Measurements from ENCODE around the gene ASCC1. TPM values are rescaled to one million over a fixed set of nuclear protein-coding genes. Genes with fewer than 3 reads are reported as not detected.

Gene ASCC1
- 10 to 100 TPM; 28.5 to 34.4 TPM for total RNA-seq

GRCh38 chr10:72215611-72216549 is at the start of gene ASCC1, which contains the start of gene ANAPC16:
TSS of gene ASCC1 (minus strand) at chr10:72216276. CDS start at chr10:72213298, 2,978 bp downstream.
TSS of gene ANAPC16 (plus strand) at chr10:72216012. CDS start at chr10:72223915, 7,903 bp downstream.
- Mint-ChIP-seq H3K4me1 (peaks cover 40% of the 10 kb centered on the region), H3K9me3 (no peaks in the 10 kb centered on the region)

GRCh38 chr10:72265508-72265907 is 49.4 kb upstream of the ASCC1 start:
- ATAC-seq (ENCODE audit: low read depth) = no peak
- no peak overlapping the region for H3K27ac Mint-ChIP-seq
- H3K4me3 Mint-ChIP-seq = no peak overlapping the region
- no peaks in the 10 kb centered on the region for H3K9me3 Mint-ChIP-seq
- H3K4me1 Mint-ChIP-seq = peaks cover 28% of the 10 kb centered on the region
- H3K36me3 Mint-ChIP-seq = peaks cover 2% of the 10 kb centered on the region
- no peak for DNase-seq
- H3K27me3 Mint-ChIP-seq = no peaks in the 10 kb centered on the region
- POLR2A ChIA-PET = interaction anchor here (1.5 to 10.9 kb wide), 2 partner anchors 10 to 58 kb away, joined by 3 to 225 read pairs; partner anchors contain the start of gene DDIT4

More at GRCh38 chr10:72215611-72216549, at the start of gene ASCC1, which contains the start of gene ANAPC16:
- H3K27ac Mint-ChIP-seq = peak within 1 kb of the TSS; percentile 93
- peaks cover 16% of the 10 kb centered on the region for H3K36me3 Mint-ChIP-seq
- DNase-seq (peak; percentile 99), ATAC-seq (ENCODE audit: low read depth) (peak; percentile 87)
- H3K27me3 Mint-ChIP-seq = no peaks in the 10 kb centered on the region
- POLR2A ChIA-PET = interaction anchor here (0.5 to 6.3 kb wide), 26 partner anchors 8 to 135 kb away, joined by 3 to 66 read pairs (median 4); partner anchors contain the start of genes DDIT4 and SPOCK2
- H3K4me3 Mint-ChIP-seq = peak within 1 kb of the TSS; percentile 93

DNA sequence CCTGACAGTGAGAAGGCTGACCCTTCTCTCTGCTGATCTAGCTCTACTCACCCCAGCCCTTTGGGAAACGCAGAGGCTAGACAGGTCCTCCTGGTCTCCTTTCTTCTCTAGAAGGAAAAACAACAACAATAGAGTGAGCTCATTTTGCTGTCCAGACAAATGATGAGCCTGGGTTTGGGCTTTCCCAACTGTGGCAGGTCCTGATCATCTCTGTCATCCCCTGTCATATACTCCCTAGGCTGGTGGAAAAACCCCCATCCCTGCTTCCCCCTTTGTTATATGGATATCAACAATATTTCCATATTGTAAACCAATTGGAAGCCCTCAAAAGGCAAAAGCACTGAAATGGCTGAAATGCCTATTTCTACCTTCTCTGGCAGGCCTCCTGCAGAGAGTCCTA is 48.5 kb upstream of the ASCC1 start:
- Mint-ChIP-seq H3K9me3 (no peaks in the 10 kb centered on the region), H3K4me1 (peaks cover 35% of the 10 kb centered on the region), H3K36me3 (no peaks in the 10 kb centered on the region), H3K4me3 (no peak overlapping the region), H3K27me3 (no peaks in the 10 kb centered on the region), H3K27ac (no peak overlapping the region)
- DNase-seq = no peak
- no peak for ATAC-seq (ENCODE audit: low read depth)
- POLR2A ChIA-PET = interaction anchor here (0.7 to 10.9 kb wide), 4 partner anchors 11 to 51 kb away, joined by 3 to 225 read pairs (median 4); partner anchors contain the start of gene DDIT4

GRCh38 chr10:72263613-72264241 is 47.7 kb upstream of the ASCC1 start:
- DNase-seq = no peak
- Mint-ChIP-seq H3K4me3 (peak overlapping the region; percentile 45), H3K27ac (peak overlapping the region; percentile 62), H3K36me3 (no peaks in the 10 kb centered on the region), H3K9me3 (no peaks in the 10 kb centered on the region), H3K4me1 (peaks cover 42% of the 10 kb centered on the region), H3K27me3 (no peaks in the 10 kb centered on the region)
- POLR2A ChIA-PET = interaction anchor here (0.7 to 10.9 kb wide), 7 partner anchors 11 to 77 kb away, joined by 3 to 225 read pairs (median 4); partner anchors contain the start of gene DDIT4
- ATAC-seq (ENCODE audit: low read depth) = no peak

DNA sequence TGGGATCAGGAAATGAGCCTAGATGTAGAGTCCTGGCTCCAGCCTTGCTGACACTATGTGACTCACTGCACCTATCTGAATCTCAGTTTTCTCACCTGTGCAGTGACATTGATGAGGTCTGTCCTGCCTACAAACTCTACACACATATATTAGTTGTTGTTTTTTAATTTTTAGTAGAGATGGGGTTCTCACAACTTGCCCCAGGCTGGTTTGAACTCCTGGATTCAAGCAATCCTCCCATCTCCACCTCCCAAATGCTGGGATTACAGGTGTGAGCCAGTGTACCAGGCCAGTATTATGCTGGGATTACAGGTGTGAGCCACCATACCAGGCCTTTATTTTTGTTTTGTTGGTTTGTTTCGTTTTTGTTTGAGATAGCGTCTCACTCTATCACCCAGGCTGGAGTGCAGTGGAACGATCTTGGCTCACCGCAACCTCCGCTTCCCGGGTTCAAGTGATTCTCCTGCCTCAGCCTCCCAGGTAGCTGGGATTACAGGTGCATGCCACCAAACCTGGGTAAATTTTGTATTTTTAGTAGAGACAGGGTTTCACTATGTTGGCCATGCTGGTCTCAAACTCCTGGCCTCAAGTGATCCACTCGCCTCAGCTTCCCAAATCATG is 45.8 kb upstream of the ASCC1 start:
- H3K9me3 Mint-ChIP-seq = no peaks in the 10 kb centered on the region
- peak; percentile 4 for ATAC-seq (ENCODE audit: low read depth)
- H3K4me3 Mint-ChIP-seq = peak overlapping the region; percentile 80
- no peaks in the 10 kb centered on the region for H3K36me3 Mint-ChIP-seq
- H3K27ac Mint-ChIP-seq = peak overlapping the region; percentile 91
- peaks cover 50% of the 10 kb centered on the region for H3K4me1 Mint-ChIP-seq
- POLR2A ChIA-PET = interaction anchor here (0.7 to 10.9 kb wide), 9 partner anchors 9 to 72 kb away, joined by 3 to 225 read pairs (median 26); partner anchors contain the start of gene DDIT4
- DNase-seq = no peak
- no peaks in the 10 kb centered on the region for H3K27me3 Mint-ChIP-seq

DNA sequence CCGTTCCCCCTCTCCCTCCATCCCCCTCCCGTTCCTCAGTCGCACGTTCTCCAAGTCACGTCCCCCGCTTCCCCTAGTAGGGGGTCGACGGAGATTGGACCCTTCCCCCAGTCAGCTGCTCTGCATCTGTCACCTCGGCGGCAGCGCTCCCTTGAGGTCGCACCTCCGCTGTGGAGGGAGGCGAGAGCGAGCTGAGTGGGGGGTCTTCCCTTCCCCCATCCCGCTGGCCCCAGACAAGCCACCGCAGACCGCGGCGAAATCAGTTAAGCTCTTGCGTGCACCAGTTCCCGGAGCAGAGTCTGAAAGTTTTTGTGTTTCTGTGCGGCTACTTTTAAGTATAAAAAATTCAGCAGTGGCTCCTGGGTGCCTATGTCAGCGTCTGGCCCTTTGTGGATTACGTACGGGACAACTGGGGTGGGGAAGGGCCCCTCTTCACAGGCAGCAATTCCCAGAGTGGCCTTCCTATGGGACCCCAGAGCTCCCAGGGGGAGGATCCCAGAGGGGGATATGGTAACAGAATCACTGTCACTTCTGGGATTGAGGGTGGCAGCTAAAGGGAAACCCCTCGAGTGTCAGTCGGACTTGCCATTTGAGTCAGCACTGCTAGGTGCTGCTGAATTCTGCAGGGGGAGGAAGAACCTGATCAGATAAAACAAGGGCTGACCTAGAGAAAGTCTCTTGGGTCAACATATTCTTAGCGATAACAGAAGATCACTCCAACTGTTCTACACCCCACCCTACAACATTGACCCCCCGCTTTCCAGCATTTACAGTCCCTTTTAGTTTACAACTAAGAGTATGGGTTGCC is 45.1 kb upstream of the ASCC1 start:
- POLR2A ChIA-PET = interaction anchor here (0.6 to 10.9 kb wide), 19 partner anchors 9 to 531 kb away, joined by 3 to 225 read pairs (median 5); partner anchors contain the start of genes ANAPC16, ASCC1 and DDIT4
- H3K27ac Mint-ChIP-seq = peak overlapping the region; percentile 91
- no peaks in the 10 kb centered on the region for H3K27me3 Mint-ChIP-seq
- H3K9me3 Mint-ChIP-seq = no peaks in the 10 kb centered on the region
- DNase-seq (peak; percentile 87), ATAC-seq (ENCODE audit: low read depth) (peak; percentile 44)
- H3K4me1 Mint-ChIP-seq = peaks cover 53% of the 10 kb centered on the region
- H3K4me3 Mint-ChIP-seq = peak overlapping the region; percentile 80
- no peaks in the 10 kb centered on the region for H3K36me3 Mint-ChIP-seq

DNA sequence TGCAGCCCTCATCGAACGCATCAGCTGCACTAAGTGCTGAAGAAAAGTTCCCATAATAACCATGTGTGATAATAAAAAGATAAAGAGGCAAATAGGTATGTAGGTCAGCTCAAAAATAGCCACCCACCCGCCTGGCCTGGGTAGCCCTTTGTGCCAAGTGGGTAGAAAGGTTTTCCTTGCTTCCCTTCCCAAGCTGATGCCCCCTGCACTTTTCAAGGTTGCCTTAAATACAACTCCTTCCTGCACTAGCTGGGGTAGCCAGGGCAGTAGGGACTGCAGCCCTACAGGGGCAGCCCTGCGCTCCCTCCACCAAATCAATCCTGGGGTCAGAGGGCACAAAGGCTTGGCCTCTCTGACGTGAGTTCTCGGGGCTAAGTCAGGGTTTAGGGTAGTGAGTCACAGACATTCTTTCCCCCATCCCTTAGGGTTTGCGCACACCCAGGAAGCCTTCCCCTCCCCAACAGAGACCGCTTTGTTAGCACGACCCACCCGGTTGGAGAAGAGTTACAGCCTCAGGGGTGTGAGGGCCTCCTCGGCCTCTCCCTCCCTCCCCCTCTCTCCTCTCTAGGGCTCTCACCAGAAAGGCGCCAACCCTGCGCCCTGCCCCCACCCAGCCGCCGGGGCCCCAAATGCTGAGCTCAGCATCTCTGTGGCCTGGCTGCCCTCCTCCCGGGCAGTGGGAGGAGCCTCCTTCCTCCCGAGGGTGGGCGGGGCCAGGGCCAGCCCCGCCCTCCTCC is 44.3 kb upstream of the ASCC1 start:
- H3K4me3 Mint-ChIP-seq = peak overlapping the region; percentile 80
- H3K4me1 Mint-ChIP-seq = peaks cover 55% of the 10 kb centered on the region
- DNase-seq (peak; percentile 95), ATAC-seq (ENCODE audit: low read depth) (peak; percentile 80)
- H3K9me3 Mint-ChIP-seq = no peaks in the 10 kb centered on the region
- H3K27ac Mint-ChIP-seq = peak overlapping the region; percentile 91
- H3K36me3 Mint-ChIP-seq = no peaks in the 10 kb centered on the region
- no peaks in the 10 kb centered on the region for H3K27me3 Mint-ChIP-seq
- POLR2A ChIA-PET = interaction anchor here (0.5 to 10.9 kb wide), 20 partner anchors 10 to 530 kb away, joined by 3 to 225 read pairs (median 5); partner anchors contain the start of genes ANAPC16, ASCC1 and DDIT4

- DNase-seq = peak; percentile 50
- POLR2A ChIA-PET = interaction anchor here (0.5 to 10.9 kb wide), 13 partner anchors 10 to 80 kb away, joined by 3 to 225 read pairs (median 18); partner anchors contain the start of genes ASCC1 and DDIT4
- Mint-ChIP-seq H3K4me1 (peaks cover 62% of the 10 kb centered on the region), H3K36me3 (no peaks in the 10 kb centered on the region), H3K27me3 (no peaks in the 10 kb centered on the region), H3K9me3 (no peaks in the 10 kb centered on the region), H3K27ac (peak overlapping the region; percentile 91), H3K4me3 (peak overlapping the region; percentile 80)
- no peak for ATAC-seq (ENCODE audit: low read depth)
Observed at GRCh38 chr10:72259491-72260238, 43.6 kb upstream of the ASCC1 start.

- no peaks in the 10 kb centered on the region for H3K27me3 Mint-ChIP-seq
- H3K27ac Mint-ChIP-seq = peak overlapping the region; percentile 79
- peaks cover 61% of the 10 kb centered on the region for H3K4me1 Mint-ChIP-seq
- H3K9me3 Mint-ChIP-seq = no peaks in the 10 kb centered on the region
- POLR2A ChIA-PET = interaction anchor here (0.7 to 10.9 kb wide), 9 partner anchors 9 to 76 kb away, joined by 3 to 225 read pairs (median 5); partner anchors contain the start of genes ASCC1 and DDIT4
- no peaks in the 10 kb centered on the region for H3K36me3 Mint-ChIP-seq
- DNase-seq (no peak), ATAC-seq (ENCODE audit: low read depth) (no peak)
- H3K4me3 Mint-ChIP-seq = peak overlapping the region; percentile 62
Observed at GRCh38 chr10:72258617-72259016, 42.5 kb upstream of the ASCC1 start.

GRCh38 chr10:72257051-72257892 is 41.2 kb upstream of the ASCC1 start:
- H3K9me3 Mint-ChIP-seq = no peaks in the 10 kb centered on the region
- H3K27ac Mint-ChIP-seq = peak overlapping the region; percentile 61
- no peaks in the 10 kb centered on the region for H3K36me3 Mint-ChIP-seq
- no peak for DNase-seq
- no peak for ATAC-seq (ENCODE audit: low read depth)
- POLR2A ChIA-PET = interaction anchor here (0.7 to 10.9 kb wide), 6 partner anchors 9 to 78 kb away, joined by 3 to 225 read pairs (median 4); partner anchors contain the start of genes ASCC1 and DDIT4
- no peaks in the 10 kb centered on the region for H3K27me3 Mint-ChIP-seq
- H3K4me3 Mint-ChIP-seq = peak overlapping the region; percentile 47
- peaks cover 70% of the 10 kb centered on the region for H3K4me1 Mint-ChIP-seq
